Bronchial epithelial cell (primary cell): ENCODE data around the gene MAN1C1. TPM values are rescaled to one million over a fixed set of nuclear protein-coding genes. Genes with fewer than 3 reads are reported as not detected.
"Not testable (repeated sequence)": the region's sequence is repeated elsewhere in the genome, so short reads cannot be mapped to it uniquely, and the experiment has no call there.

Experiments
- DNase-seq: peaks from one replicate; pipeline ENCODE4 v3.0.0-alpha.2; 2010; ENCODE audit warnings: low read depth
- FAIRE-seq: peaks from 2 replicates; lab custom pipeline; 2011; peaks lifted over from hg19 to GRCh38; lab: Jason Lieb, UNC
- H3K27me3 ChIP-seq: 2 replicates; pipeline ENCODE4 v1.5.1; 2011; ENCODE audit warnings: low read length; ENCODE audit not compliant: control insufficient read depth, insufficient read depth
- H3K36me3 ChIP-seq: 2 replicates; pipeline ENCODE4 v1.5.1; 2011; ENCODE audit warnings: low read length; ENCODE audit not compliant: control insufficient read depth, insufficient read depth
- H3K4me3 ChIP-seq: 2 replicates; pipeline ENCODE4 v1.5.1; 2011; ENCODE audit warnings: mild to moderate bottlenecking, low read depth, low read length, control low read depth
- CTCF ChIP-seq: IDR thresholded peaks from 2 replicates; pipeline ENCODE4 v1.5.1; 2011; ENCODE audit warnings: mild to moderate bottlenecking, moderate library complexity, low read length, control low read depth, inconsistent platforms; ENCODE audit not compliant: insufficient read depth, severe bottlenecking
- total RNA-seq: library from RNA; depleted of rRNA; stranded (reverse); fragments of >200 nt; gene quantifications from 2 replicates; pipeline ENCODE4 v1.2.1, GENCODE V29; 2014

MAN1C1 gene
- total RNA-seq, 1 donor from 2014 or later = under 0.01 TPM

GRCh38 chr1:25731626-25732370 lies 115.2 kb downstream of the MAN1C1 start:
- H3K4me3 ChIP-seq = no peak overlapping the region
- H3K27me3 ChIP-seq = no peaks in the 10 kb centered on the region
- DNase-seq (no peak), FAIRE-seq (no peak)
- no peak for TF ChIP-seq CTCF
- no peaks in the 10 kb centered on the region for H3K36me3 ChIP-seq

GRCh38 chr1:25732821-25733220 lies 116.2 kb downstream of the MAN1C1 start:
- Histone ChIP-seq H3K4me3 (no peak overlapping the region), H3K36me3 (no peaks in the 10 kb centered on the region), H3K27me3 (no peaks in the 10 kb centered on the region)
- DNase-seq = no peak
- no peak for FAIRE-seq
- TF ChIP-seq CTCF = no peak

- no peak for DNase-seq
- Histone ChIP-seq H3K36me3 (no peaks in the 10 kb centered on the region), H3K27me3 (no peaks in the 10 kb centered on the region), H3K4me3 (no peak overlapping the region)
- TF ChIP-seq CTCF = no peak
- no peak for FAIRE-seq
These were observed 116.7 kb downstream of the MAN1C1 start for GRCh38 chr1:25733271-25733670.

GRCh38 chr1:25734991-25735390 lies 118.4 kb downstream of the MAN1C1 start:
- peak; percentile 60 for FAIRE-seq
- not testable (repeated sequence) for H3K4me3 ChIP-seq, H3K36me3 ChIP-seq, DNase-seq, H3K27me3 ChIP-seq

GRCh38 chr1:25735956-25736529 lies 119.5 kb downstream of the MAN1C1 start:
- H3K36me3 ChIP-seq = no peaks in the 10 kb centered on the region
- no peak overlapping the region for H3K4me3 ChIP-seq
- TF ChIP-seq CTCF = no peak

GRCh38 chr1:25737130-25737529 lies 120.5 kb downstream of the MAN1C1 start:
- FAIRE-seq (no peak), DNase-seq (no peak)
- H3K27me3 ChIP-seq = no peaks in the 10 kb centered on the region
- TF ChIP-seq CTCF = no peak
- H3K36me3 ChIP-seq = no peaks in the 10 kb centered on the region
- no peak overlapping the region for H3K4me3 ChIP-seq

More at GRCh38 chr1:25735956-25736529, 119.5 kb downstream of the MAN1C1 start:
- H3K27me3 ChIP-seq = no peaks in the 10 kb centered on the region
- DNase-seq = no peak
- peak; percentile 85 for FAIRE-seq
